ENCODE data around the gene PTCD1. TPM values are rescaled to one million over a fixed set of nuclear protein-coding genes. Genes with fewer than 3 reads are reported as not detected.
A peak's percentile ranks its signal among the peaks of the same experiment; 100 is the strongest.

Gene PTCD1
- total and polyA plus RNA-seq, 9 of the 15 experiments (the other 6 are each of a cell fraction or from before 2014, with no cell fraction given): 0.46 to 17.1 (median 6.2) TPM

DNA sequence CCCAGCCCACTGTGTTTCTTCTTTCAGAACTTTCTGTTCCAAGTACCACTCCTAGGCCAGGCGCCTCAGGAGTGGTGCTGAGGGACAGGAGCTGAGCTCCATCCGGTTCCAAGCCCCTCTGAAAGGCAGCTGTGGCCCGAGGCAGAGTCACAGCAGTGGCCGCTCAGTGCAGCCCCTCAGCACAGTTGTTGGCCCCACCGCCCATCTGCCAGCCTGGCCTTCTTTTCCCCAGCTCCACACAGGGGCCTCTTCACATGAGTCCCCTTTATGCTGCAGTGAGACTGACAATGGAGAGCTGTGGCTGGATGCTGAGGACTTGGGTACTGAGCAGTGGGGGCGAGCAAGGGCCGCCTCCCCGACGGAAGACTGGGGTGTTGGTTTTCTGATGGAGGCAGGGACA, 20.3 kb downstream of the PTCD1 start (continued):
- TF ChIP-seq, protein P1, sequence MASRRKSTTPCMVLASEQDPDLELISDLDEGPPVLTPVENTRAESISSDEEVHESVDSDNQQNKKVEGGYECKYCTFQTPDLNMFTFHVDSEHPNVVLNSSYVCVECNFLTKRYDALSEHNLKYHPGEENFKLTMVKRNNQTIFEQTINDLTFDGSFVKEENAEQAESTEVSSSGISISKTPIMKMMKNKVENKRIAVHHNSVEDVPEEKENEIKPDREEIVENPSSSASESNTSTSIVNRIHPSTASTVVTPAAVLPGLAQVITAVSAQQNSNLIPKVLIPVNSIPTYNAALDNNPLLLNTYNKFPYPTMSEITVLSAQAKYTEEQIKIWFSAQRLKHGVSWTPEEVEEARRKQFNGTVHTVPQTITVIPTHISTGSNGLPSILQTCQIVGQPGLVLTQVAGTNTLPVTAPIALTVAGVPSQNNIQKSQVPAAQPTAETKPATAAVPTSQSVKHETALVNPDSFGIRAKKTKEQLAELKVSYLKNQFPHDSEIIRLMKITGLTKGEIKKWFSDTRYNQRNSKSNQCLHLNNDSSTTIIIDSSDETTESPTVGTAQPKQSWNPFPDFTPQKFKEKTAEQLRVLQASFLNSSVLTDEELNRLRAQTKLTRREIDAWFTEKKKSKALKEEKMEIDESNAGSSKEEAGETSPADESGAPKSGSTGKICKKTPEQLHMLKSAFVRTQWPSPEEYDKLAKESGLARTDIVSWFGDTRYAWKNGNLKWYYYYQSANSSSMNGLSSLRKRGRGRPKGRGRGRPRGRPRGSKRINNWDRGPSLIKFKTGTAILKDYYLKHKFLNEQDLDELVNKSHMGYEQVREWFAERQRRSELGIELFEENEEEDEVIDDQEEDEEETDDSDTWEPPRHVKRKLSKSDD (conservative IDR thresholded peaks at IDR 0.05; ENCODE audit: low read length): no peak
- TF ChIP-seq ZFX (CRISPR knock-in tag; IDR thresholded peaks at IDR 0.05) (no peak), CHD2 (IDR thresholded peaks at IDR 0.05; ENCODE audit: low read depth, low read length) (no peak), POLR2A (conservative IDR thresholded peaks at IDR 0.05) (peak; percentile 34; the same call in 1 of the 2 replicates), RBFOX2 (IDR thresholded peaks at IDR 0.05; ENCODE audit: low read depth, low read length) (peak; percentile 58), ARID2 (IDR thresholded peaks at IDR 0.05) (no peak), MTF1 (CRISPR knock-in tag; IDR thresholded peaks at IDR 0.05; ENCODE audit: borderline replicate concordance) (no peak), ETV1 (tag; conservative IDR thresholded peaks at IDR 0.05; ENCODE audit: low read depth) (no peak), GABPB1 (CRISPR knock-in tag; IDR thresholded peaks at IDR 0.05) (no peak), POLR2G (IDR thresholded peaks at IDR 0.05; ENCODE audit: low read depth, low read length) (peak; percentile 57), NONO (IDR thresholded peaks at IDR 0.05; ENCODE audit: low read depth in 2 of 2, low read length in 1 of 2) (no peak)
- TF ChIP-seq, protein P2, sequence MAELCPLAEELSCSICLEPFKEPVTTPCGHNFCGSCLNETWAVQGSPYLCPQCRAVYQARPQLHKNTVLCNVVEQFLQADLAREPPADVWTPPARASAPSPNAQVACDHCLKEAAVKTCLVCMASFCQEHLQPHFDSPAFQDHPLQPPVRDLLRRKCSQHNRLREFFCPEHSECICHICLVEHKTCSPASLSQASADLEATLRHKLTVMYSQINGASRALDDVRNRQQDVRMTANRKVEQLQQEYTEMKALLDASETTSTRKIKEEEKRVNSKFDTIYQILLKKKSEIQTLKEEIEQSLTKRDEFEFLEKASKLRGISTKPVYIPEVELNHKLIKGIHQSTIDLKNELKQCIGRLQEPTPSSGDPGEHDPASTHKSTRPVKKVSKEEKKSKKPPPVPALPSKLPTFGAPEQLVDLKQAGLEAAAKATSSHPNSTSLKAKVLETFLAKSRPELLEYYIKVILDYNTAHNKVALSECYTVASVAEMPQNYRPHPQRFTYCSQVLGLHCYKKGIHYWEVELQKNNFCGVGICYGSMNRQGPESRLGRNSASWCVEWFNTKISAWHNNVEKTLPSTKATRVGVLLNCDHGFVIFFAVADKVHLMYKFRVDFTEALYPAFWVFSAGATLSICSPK (IDR thresholded peaks at IDR 0.05; ENCODE audit: borderline replicate concordance): no peak
